ENCODE results near the gene ZC2HC1B.

DNA sequence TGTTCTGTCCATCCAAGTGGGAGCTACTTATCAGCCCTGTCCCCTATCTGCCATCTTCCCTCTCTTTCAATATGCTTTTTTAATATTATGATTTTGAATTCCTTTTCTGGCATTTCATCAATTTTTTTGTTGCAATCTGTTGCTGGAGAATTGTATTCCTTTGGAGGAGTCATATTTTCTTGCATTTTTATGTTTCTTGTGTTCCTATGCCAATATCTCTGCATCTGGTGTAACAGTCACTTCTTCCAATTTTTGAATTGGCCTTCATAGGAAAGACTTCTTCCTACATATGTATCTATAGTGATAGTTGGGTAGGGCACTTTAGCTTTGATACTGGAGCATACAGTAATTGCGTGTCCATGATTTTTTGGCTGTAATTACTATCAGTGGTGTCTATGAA is 70.1 kb downstream of the ZC2HC1B start:
- TF ChIP-seq, protein P1, sequence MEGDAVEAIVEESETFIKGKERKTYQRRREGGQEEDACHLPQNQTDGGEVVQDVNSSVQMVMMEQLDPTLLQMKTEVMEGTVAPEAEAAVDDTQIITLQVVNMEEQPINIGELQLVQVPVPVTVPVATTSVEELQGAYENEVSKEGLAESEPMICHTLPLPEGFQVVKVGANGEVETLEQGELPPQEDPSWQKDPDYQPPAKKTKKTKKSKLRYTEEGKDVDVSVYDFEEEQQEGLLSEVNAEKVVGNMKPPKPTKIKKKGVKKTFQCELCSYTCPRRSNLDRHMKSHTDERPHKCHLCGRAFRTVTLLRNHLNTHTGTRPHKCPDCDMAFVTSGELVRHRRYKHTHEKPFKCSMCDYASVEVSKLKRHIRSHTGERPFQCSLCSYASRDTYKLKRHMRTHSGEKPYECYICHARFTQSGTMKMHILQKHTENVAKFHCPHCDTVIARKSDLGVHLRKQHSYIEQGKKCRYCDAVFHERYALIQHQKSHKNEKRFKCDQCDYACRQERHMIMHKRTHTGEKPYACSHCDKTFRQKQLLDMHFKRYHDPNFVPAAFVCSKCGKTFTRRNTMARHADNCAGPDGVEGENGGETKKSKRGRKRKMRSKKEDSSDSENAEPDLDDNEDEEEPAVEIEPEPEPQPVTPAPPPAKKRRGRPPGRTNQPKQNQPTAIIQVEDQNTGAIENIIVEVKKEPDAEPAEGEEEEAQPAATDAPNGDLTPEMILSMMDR (IDR thresholded peaks at IDR 0.05; ENCODE audit: insufficient read depth, low read length): no peak
- no peak for TF ChIP-seq GABPA (IDR thresholded peaks at IDR 0.05; ENCODE audit: low read depth)
- TF ChIP-seq, protein P2, sequence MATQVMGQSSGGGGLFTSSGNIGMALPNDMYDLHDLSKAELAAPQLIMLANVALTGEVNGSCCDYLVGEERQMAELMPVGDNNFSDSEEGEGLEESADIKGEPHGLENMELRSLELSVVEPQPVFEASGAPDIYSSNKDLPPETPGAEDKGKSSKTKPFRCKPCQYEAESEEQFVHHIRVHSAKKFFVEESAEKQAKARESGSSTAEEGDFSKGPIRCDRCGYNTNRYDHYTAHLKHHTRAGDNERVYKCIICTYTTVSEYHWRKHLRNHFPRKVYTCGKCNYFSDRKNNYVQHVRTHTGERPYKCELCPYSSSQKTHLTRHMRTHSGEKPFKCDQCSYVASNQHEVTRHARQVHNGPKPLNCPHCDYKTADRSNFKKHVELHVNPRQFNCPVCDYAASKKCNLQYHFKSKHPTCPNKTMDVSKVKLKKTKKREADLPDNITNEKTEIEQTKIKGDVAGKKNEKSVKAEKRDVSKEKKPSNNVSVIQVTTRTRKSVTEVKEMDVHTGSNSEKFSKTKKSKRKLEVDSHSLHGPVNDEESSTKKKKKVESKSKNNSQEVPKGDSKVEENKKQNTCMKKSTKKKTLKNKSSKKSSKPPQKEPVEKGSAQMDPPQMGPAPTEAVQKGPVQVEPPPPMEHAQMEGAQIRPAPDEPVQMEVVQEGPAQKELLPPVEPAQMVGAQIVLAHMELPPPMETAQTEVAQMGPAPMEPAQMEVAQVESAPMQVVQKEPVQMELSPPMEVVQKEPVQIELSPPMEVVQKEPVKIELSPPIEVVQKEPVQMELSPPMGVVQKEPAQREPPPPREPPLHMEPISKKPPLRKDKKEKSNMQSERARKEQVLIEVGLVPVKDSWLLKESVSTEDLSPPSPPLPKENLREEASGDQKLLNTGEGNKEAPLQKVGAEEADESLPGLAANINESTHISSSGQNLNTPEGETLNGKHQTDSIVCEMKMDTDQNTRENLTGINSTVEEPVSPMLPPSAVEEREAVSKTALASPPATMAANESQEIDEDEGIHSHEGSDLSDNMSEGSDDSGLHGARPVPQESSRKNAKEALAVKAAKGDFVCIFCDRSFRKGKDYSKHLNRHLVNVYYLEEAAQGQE (IDR thresholded peaks at IDR 0.05; ENCODE audit: insufficient replicate concordance, low read depth): no peak
- no peak for TF ChIP-seq SPI1 (IDR thresholded peaks at IDR 0.05; ENCODE audit: borderline replicate concordance, low read depth)
- no peak for TF ChIP-seq POLR2AphosphoS5 (IDR thresholded peaks at IDR 0.05; ENCODE audit: low read depth)
